Measurements from ENCODE around the gene MTUS2.

MTUS2 gene

DNA sequence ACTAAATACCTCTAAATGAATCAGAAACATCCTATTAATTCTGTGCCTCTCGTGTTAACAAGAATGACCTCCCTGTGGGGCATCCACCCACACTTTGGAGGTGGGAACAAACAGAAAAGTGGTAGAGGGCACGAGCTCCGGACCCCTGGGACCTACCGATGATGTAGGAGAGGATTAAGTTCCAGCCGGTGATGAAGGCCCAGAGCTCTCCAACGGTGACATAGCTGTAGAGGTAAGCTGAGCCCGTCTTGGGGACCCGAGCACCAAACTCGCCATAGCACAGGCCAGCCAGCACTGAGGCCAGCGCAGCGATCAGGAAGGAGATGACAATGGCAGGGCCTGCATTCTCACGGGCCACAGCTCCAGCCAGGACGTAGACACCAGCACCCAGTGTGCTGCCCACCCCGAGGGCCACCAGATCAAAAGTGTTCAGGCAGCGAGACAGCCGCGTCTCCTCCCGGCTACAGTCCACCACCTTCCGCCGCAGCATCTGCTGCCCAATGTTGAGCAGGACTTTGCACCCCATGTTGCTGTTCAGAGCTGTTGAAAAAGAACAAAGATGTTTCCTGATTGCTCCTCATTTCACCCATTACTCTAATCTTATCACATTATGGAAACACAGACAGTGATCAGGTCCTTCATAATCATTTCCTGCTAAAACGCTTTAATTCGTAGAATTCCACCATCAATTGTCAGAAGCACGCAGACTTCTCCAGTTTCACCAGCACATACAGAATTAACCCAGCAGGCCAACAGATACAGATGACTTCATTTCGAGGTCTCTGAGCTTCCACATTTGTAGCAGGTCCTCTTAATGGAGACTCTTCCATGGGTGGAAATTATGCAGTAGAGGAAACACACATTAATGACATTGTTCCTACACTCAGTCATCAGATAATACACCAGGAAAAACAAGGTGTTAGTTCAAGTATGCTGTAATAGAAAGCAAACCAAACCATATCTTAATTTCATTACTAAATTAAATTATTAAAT, 715.8 kb downstream of the MTUS2 start:
- DNase-seq, result no peak

DNA sequence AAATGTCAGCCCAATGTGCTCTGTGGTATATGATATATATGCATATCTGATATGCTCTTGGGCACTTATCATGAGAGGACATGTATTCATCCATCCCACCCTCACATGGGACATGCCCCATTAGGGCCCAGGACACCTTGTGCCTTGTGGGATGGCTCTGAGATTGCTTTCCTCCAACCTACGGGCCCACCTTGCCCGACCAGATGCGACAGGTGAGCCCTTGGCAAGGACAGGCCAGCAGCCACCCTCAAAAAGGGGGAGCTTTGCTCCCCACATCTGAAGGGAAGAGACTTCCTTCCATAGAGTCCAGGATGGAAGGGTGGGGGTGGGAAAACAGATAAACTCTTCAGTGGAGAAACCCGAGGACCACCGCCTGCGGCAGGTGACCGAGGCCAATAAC, 716.7 kb downstream of the MTUS2 start:
- DNase-seq, result no peak

DNA sequence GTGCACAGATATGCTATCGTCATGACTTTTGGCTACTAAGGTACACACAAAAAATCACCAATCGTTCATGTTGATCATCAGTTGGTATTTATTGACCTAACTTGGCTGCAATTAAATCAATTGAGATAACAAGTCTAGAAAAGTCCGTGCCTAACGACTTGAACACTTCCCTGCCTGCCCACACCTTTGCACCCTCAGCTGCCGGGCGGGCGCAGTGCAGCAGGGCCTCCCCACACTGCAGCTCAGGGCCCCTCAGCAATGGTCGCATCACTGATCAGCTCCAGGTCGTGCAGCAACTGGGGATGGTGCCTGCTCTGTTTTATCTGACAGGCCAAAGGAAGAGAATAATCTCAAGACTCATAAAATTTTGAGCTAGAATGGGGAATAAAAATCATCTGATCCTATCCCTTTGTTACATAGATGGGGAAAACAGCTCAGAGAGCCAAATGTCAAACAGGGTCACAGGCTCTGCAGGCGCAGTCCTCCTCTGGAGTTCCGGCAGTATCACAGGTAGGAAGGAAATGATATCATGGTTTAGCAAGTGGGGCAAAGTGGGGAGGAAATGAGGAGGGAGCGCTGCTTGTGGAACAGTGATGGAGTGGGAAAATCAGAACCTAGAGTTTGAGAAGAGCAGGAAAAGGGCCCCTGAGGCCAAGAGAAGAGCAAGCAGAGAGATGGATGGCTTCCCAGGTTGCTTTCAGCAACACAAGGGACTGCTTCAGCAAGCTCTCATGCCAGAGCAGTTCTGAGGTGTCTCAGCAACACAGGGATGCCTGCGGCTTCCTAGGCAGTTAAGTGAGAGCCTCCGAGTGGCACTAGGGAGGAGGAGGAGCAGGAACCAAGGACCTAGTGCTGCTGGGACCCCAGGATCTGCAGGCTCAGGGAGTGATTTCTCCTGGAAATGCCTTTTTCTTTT, 717.9 kb downstream of the MTUS2 start:
- DNase-seq, result no peak

DNA sequence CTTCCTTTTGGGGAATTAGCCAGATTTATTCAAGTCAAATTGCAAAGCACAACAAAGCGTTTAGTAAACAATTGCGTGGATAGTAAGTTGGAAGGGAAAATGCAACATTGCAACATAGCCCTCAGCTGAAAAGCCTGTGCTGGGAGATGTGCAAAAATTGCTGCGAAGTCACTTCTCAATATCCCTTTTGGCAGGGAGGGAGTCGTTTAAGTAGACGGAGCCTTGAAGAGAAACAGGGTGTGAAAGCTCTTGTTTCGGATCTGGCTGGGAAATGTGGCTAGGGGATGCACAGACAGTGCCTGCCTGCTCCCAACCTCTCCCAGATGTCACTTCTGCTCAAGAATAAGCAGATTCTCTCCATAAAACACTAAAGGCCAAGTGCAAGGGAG, 718.5 kb downstream of the MTUS2 start:
- no peak for DNase-seq

DNA sequence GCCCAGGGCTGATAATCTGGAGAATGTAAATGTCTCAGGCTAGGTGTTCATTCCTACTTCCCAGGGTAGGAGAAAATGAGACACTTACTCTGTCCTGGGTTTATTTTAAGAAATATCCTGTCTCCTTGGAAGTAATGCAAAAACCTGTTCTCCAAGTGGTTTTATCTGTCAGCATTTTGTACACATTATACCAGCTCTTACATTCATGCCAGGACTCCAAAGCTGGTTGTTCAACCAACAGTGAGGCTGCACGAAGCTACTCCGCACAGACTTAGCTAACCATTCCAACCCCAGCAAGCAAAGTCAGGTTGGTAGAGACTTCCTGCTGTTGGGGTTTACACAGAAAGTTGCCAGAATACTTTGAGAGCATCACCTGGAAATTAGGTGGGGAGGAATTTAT, 719.7 kb downstream of the MTUS2 start:
- DNase-seq, result no peak

DNA sequence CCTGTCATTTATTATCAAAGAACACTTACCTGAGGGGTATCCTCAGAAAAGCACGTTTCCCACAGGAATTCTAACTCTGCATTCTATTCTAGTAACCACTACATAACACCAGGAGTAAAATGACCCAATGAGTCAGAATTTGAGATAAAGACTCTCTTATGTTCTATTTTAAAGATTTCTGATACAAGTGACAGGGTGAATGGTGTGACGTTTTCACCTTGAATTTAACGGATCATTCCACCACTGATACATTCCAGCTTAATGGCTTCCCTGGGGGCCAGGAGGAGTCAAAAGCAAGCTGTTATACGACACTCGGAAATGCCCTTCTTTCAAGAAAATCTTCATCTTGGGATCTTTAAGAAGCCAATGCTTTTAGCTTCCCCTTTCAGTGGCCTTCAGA, 720.2 kb downstream of the MTUS2 start:
- DNase-seq, result no peak

DNA sequence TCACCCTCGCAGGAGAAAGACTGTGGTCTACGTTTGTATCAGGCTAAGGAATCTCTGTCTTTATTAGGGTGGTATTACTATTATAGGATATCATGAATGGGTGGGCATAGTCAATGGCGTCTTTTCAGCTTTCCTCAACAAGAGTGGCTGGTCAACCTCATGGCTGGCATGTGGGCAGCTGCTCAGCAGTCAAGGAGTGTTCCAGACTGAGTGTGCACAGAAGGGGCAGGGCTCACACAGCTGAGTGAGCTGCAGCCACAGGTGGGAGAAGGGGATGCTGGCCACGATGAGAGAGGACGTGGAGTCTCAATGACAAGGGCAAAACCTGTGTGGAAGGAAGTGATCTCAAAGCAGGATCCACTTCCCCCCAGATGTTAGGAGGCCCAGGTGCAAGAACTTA, 720.7 kb downstream of the MTUS2 start:
- DNase-seq, result no peak

DNA sequence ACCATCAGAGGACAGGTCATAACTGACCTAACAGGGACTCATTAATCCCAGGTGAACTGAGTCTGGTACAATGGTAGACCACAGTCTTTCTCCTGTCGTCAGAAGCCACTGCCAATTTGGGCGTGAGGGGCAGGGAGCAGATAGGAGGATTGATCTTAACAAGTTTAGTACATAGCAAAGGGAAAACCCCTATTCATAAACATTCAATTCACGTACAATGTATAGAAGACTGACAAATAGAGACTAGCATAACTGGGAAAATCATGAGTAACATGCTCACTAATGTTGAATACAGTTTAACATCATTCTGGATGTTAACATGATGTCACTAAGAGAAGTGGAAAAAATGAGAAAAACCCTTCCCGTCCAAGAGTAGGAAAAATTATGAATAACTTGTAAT, 721.3 kb downstream of the MTUS2 start:
- DNase-seq, result no peak

DNA sequence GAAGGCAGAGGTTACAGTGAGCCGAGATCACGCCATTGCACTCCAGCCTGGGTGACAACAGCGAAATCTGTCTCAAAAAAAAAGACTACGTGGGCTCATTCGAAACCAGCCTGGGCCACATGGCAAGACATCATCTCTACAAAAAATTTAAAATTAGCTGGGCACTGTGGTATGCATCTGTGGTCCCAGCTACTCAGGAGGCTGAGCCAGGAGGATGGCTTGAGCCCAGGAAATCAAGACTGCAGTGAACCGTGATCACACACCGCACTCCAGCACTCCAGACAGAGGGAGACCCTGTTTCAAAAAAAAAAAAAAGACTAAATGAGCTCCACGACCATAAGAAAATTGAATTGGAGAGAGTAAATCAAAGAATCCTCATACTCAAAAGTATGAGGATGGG, 722.2 kb downstream of the MTUS2 start:
- no peak for DNase-seq

DNA sequence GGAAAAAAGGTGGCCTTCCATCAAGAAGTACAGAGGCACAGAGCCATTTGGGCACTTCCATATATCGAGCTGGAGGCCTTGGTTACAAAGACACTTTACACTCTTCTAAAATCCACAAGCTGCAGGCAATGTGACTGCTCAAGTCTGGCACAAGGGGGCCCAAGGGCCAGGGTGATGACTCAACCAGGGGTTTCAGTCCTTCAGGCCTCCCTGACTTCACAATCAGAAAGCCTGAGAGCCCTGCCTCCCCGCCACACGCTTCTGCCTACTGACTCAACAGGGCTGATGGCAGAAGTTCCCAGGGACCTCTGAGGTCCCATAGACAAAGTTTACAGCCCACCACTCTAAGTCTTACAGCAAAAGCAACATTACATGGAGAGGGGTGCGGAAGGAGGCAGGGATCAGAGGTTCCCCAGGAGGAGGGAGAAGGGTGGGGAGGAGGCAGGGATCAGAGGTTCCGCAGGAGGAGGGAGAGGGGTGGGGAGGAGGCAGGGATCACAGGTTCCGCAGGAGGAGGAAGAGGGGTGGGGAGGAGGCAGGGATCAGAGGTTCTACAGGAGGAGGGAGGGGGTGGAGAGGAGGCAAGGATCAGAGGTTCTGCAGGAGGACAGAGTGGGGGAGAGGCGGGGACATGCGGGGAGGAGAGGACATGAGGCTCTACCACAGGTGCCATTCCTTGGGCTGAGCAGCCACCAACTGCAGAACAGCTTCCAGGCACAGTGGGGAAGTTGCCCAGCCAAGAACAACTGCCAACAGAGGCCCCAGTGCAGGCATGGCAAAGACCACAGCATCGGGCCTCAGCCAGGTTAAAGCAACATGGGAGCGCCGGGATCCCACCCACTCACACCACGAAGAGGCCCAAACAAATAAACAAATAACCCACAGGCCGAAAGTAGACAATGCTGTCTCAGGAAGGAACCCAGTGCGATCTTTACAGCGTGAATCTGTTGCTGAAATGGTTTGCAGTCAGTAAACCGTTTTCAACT, 723.4 kb downstream of the MTUS2 start:
- DNase-seq, result no peak

DNA sequence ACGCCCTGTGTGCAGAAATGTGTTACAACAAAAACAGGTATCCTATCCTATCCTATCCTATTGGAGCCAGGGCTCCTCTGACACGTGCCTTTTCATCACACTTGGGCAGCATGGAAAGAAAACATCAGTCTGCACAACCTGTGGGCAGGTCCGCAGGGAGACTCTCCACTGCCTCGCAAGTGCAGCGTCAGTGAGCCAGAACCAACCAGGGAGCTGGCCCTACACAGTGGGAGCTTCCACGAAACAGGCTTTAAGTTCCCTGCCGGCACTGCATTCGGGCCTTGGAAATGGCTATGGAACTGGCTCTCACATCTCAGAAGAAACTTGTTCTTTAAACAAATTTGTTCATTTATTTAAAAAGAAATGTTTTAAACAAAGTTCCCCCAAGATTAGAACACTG, 725.8 kb downstream of the MTUS2 start:
- no peak for DNase-seq

DNA sequence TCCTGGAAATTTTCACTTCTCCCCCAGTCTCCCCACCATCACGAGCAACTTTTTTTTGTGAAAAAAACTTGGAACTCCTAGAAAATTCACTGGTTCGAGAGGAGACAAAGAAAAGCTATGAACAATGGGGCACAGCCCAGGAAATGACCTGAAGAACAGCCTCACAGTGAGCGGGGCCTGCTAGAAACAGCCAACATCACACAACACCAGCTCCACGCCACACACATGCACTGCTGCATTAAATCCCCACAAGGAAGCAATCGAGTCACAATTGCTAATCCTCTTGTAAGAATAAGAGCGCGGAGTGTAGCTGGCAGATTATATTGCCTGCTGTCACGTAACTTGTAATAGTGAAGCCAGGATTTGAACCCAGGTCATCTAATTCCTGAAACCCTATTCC, 726.5 kb downstream of the MTUS2 start:
- no peak for DNase-seq

DNA sequence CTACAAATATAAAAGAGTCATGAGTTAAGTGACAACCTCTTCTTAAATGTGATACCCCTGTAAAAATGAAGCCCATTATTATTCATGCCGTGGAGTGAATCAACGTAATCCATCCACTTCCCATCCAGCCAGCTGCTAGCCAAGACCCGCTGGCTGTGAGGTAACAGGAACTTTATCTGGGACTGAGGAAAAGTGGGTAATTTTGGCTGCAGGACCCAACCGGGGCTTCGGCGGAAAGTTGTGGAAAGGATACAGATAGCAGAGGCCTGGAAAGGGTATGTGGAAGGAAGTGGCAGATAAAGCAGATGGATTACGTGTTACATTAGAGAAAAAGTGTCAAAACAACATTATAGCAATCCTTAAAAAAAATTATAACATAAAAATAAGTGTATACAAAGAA, 727.0 kb downstream of the MTUS2 start:
- no peak for DNase-seq

DNA sequence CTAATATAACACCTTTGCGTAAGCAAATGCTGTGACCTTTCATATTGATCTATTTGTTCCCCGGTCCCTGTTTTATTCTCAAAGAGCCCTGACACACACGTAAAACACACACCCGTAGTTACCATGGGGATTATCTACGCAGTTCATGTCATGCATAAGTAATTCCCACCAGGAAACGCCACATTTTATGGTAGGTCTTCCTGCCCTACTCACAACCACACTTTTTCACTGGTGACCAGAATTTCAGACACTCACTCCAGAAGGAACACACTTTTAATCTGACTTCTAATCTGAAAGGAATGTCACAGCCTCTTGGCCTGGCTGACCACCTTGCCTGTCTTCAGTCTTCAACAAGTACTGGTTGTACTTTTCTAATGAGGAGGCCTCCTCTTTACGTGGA, 728.6 kb downstream of the MTUS2 start:
- no peak for DNase-seq

DNA sequence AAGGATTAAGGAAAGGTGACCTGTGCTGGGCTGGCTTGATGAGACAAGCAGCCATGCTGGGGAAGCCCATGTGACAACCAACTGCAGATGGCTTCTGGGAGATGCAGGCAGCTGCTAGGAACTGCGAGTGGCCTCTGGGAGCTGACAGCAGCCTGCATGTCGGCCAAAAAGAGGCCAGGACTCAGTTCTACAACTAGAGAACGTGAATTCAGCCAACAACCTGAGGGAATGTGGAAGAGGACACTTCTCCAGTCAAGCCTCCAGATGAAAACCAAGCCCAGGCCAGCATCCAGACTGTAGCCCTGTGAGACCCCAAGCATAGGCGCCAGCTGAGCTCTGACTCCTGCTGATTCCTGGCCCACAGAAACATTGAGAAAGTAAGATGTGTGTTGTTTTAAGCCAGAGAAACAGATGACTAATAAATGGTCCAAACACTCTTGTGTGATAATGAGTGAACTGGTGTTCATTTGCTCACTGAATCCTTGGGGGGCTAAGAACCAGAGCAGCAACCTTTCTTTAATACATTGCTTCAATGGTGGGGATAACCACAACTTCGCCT, 730.4 kb downstream of the MTUS2 start:
- no peak for DNase-seq

DNA sequence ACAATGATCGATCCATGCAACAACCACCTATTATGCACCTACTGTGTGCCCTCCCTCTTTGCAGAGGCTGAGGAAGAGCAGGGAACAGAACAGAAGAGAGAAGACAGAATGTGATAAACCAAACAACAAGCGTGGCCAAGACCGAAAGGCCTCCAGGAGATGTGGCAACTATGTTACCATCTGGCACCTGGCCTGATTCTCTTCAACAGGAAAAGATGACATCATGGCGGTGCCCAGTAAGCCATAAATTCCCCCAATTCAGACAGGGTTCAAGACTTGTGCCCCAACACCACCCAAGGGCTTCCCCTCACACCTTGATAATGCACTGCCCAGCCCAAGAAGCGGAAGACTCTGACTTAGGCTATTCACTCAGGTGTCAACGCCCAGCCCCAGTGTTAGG, 731.1 kb downstream of the MTUS2 start:
- DNase-seq, result no peak
